ENCODE measurements around the gene C9orf72.

The C9orf72 gene

DNA sequence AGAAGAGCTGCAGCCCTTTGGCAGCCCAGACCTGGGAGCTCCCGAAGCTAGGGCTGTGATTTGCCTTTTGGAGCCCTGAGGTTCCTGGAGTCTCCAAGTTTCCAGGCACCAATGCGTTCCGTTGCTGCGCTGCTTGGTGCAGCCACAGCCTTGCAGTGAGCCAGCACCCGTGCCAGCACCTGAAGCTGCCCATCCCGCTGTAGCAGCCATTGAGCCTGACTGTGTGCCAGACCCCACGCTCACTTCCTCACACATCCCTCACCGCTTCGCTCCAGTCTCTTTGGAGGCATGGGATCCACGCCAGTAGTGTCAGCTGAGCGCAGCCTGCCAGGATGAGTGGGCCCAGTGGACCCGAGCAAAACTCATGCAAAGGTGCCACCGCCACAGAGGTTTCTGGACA, 22.5 kb upstream of the C9orf72 start:
- H3K36me3 ChIP-seq (ENCODE audit: insufficient read depth, low read length) = no peaks in the 10 kb centered on the region
- H3K4me1 ChIP-seq (ENCODE audit: insufficient read depth, low read length) = 0 out of 2 replicates have a peak, but pooled peaks cover 8% of the 10 kb centered on the region
- no peaks in the 10 kb centered on the region for H3K9me3 ChIP-seq (ENCODE audit: control insufficient read depth, insufficient read depth, low read length)
- H3K9ac ChIP-seq (ENCODE audit: low read depth, low read length) = no peak overlapping the region

DNA sequence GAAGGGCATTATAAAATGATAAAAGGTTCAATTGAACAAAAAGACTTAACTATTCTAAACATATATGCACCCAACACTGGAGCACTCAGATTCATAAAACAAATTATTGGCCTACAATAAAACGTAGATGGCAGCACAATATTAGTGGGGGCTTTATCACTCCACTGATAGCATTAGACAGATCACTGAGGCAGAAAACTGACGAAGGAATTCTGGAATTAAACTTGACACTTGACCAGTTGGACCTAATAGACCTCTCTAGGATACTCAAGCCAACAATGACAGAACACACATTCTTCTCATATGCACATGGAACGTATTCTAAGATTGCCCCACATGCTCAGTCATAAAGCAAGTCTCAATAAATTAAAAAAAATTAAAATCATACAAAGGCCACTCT, 18.4 kb upstream of the C9orf72 start:
- H3K4me1 ChIP-seq (ENCODE audit: insufficient read depth, low read length) = no peaks in the 10 kb centered on the region
- H3K9ac ChIP-seq (ENCODE audit: low read depth, low read length) = no peak overlapping the region
- H3K9me3 ChIP-seq (ENCODE audit: control insufficient read depth, insufficient read depth, low read length) = no peaks in the 10 kb centered on the region
- H3K36me3 ChIP-seq (ENCODE audit: insufficient read depth, low read length) = no peaks in the 10 kb centered on the region

- Histone ChIP-seq H3K4me1 (ENCODE audit: insufficient read depth, low read length) (no peaks in the 10 kb centered on the region), H3K9ac (ENCODE audit: low read depth, low read length) (no peak overlapping the region), H3K9me3 (ENCODE audit: control insufficient read depth, insufficient read depth, low read length) (no peaks in the 10 kb centered on the region), H3K36me3 (ENCODE audit: insufficient read depth, low read length) (no peaks in the 10 kb centered on the region)
These were observed 17.8 kb upstream of the C9orf72 start for GRCh38 chr9:27591093-27591492.

DNA sequence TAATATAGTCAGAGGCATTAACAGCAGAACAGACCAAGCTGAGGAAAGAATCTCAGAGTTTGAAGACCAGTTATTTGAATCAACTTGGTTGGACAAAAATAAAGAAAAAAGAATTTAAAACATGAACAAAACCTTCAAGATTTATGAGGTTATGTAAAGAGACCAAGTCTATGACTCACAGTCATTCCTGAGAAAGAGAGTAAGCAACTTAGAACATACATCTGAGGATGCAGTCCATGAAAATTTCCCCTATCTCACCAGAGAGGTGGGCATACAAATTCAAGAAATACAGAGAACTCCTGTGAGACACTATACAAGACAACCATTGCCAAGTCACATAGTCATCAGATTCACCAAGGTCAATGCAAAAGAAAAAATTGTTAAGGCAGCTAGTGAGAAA, 17.4 kb upstream of the C9orf72 start:
- Histone ChIP-seq H3K36me3 (ENCODE audit: insufficient read depth, low read length) (no peaks in the 10 kb centered on the region), H3K4me1 (ENCODE audit: insufficient read depth, low read length) (no peaks in the 10 kb centered on the region), H3K9me3 (ENCODE audit: control insufficient read depth, insufficient read depth, low read length) (no peaks in the 10 kb centered on the region), H3K9ac (ENCODE audit: low read depth, low read length) (no peak overlapping the region)

- Histone ChIP-seq H3K9me3 (ENCODE audit: control insufficient read depth, insufficient read depth, low read length) (no peaks in the 10 kb centered on the region), H3K4me1 (ENCODE audit: insufficient read depth, low read length) (no peaks in the 10 kb centered on the region), H3K9ac (ENCODE audit: low read depth, low read length) (no peak overlapping the region)
These were observed 16.2 kb upstream of the C9orf72 start for GRCh38 chr9:27589462-27589861.

GRCh38 chr9:27586304-27586703, 13.0 kb upstream of the C9orf72 start:
- no peaks in the 10 kb centered on the region for H3K9me3 ChIP-seq (ENCODE audit: control insufficient read depth, insufficient read depth, low read length)
- no peaks in the 10 kb centered on the region for H3K36me3 ChIP-seq (ENCODE audit: insufficient read depth, low read length)
- no peaks in the 10 kb centered on the region for H3K4me1 ChIP-seq (ENCODE audit: insufficient read depth, low read length)
- H3K9ac ChIP-seq (ENCODE audit: low read depth, low read length) = no peak overlapping the region

More at GRCh38 chr9:27589462-27589861, 16.2 kb upstream of the C9orf72 start:
- no peaks in the 10 kb centered on the region for H3K36me3 ChIP-seq (ENCODE audit: insufficient read depth, low read length)

GRCh38 chr9:27584931-27585330, 11.7 kb upstream of the C9orf72 start:
- H3K9me3 ChIP-seq (ENCODE audit: control insufficient read depth, insufficient read depth, low read length) = no peaks in the 10 kb centered on the region
- no peak overlapping the region for H3K9ac ChIP-seq (ENCODE audit: low read depth, low read length)
- no peaks in the 10 kb centered on the region for H3K36me3 ChIP-seq (ENCODE audit: insufficient read depth, low read length)
- no peaks in the 10 kb centered on the region for H3K4me1 ChIP-seq (ENCODE audit: insufficient read depth, low read length)

DNA sequence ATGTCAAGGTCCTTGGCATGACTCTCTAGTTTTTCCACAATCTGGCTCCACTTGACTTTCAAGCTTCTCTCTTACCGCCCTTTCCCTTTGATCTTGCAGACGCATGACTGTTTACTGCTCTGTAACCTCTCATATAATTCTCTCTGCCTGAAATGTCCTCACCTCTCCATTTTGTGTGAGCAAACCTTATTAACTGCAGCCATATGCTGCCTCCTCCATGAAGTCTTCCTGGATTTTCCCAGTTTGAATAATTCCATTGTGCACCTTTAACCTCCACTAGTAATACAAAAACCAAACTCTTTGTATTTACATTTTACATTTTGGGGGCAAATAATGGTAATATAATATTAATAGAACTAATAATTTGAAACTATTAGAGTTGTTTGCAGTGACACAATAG, 9.5 kb upstream of the C9orf72 start:
- Histone ChIP-seq H3K4me1 (ENCODE audit: insufficient read depth, low read length) (no peaks in the 10 kb centered on the region), H3K9me3 (ENCODE audit: control insufficient read depth, insufficient read depth, low read length) (peaks cover 3% of the 10 kb centered on the region; the same call in 1 of the 2 replicates), H3K36me3 (ENCODE audit: insufficient read depth, low read length) (no peaks in the 10 kb centered on the region), H3K9ac (ENCODE audit: low read depth, low read length) (no peak overlapping the region)

DNA sequence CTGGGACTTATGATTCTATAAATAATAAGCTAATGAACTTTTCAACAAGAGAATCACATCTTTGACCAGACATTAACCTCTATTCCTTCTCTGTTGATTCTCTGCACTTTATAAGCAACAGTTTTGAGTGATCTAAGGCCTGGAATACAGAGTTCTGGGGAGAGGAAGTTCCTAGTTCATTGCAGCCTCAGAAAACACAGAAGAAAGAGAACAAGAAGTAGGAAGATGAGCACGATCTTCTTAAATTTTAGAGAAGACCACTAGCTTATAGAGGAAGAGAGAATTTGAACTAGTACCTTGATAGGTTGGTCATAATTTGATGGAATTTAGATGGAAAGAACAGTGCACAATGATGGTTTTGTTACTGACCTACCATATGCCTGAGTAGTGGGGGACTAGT, 8.5 kb upstream of the C9orf72 start:
- no peaks in the 10 kb centered on the region for H3K4me1 ChIP-seq (ENCODE audit: insufficient read depth, low read length)
- no peaks in the 10 kb centered on the region for H3K36me3 ChIP-seq (ENCODE audit: insufficient read depth, low read length)
- H3K9ac ChIP-seq (ENCODE audit: low read depth, low read length) = no peak overlapping the region
- peaks cover 3% of the 10 kb centered on the region; the same call in 1 of the 2 replicates for H3K9me3 ChIP-seq (ENCODE audit: control insufficient read depth, insufficient read depth, low read length)

- Histone ChIP-seq H3K9ac (ENCODE audit: low read depth, low read length) (peak overlapping the region; percentile 90), H3K9me3 (ENCODE audit: control insufficient read depth, insufficient read depth, low read length) (peaks cover 3% of the 10 kb centered on the region; the same call in 1 of the 2 replicates), H3K4me1 (ENCODE audit: insufficient read depth, low read length) (peaks cover 6% of the 10 kb centered on the region), H3K36me3 (ENCODE audit: insufficient read depth, low read length) (no peaks in the 10 kb centered on the region)
These were observed 631 bp upstream of the C9orf72 start for GRCh38 chr9:27573634-27574590.

- Histone ChIP-seq H3K9me3 (ENCODE audit: control insufficient read depth, insufficient read depth, low read length) (no peaks in the 10 kb centered on the region), H3K4me1 (ENCODE audit: insufficient read depth, low read length) (peaks cover 6% of the 10 kb centered on the region), H3K9ac (ENCODE audit: low read depth, low read length) (peak overlapping the region; percentile 90), H3K36me3 (ENCODE audit: insufficient read depth, low read length) (no peaks in the 10 kb centered on the region)
These were observed 739 bp downstream of the C9orf72 start for GRCh38 chr9:27572566-27572917.

DNA sequence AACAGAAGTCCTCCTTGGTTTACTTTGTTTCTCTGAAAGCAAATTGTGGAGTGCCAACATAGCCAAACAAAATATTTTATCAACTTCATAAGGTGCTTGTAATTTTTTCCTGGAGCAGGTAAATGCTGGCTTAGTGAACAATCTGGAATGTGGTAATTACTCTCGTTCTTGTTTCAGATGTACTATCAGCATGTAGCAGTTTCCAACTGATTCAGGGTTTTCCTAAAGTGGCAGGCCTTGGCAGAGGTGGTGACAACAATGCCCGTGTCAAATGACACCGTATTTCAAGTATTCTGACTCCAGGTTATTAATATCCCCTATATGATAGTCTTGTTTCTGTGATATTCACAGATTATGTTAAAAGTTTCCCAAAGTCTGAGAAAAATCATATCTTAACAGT, 1.2 kb downstream of the C9orf72 start:
- Histone ChIP-seq H3K9me3 (ENCODE audit: control insufficient read depth, insufficient read depth, low read length) (no peaks in the 10 kb centered on the region), H3K36me3 (ENCODE audit: insufficient read depth, low read length) (no peaks in the 10 kb centered on the region), H3K9ac (ENCODE audit: low read depth, low read length) (peak overlapping the region; percentile 90; the same call in 1 of the 2 replicates), H3K4me1 (ENCODE audit: insufficient read depth, low read length) (peaks cover 6% of the 10 kb centered on the region)

- Histone ChIP-seq H3K9ac (ENCODE audit: low read depth, low read length) (no peak overlapping the region), H3K9me3 (ENCODE audit: control insufficient read depth, insufficient read depth, low read length) (no peaks in the 10 kb centered on the region), H3K36me3 (ENCODE audit: insufficient read depth, low read length) (no peaks in the 10 kb centered on the region), H3K4me1 (ENCODE audit: insufficient read depth, low read length) (peaks cover 6% of the 10 kb centered on the region)
These were observed 2.3 kb downstream of the C9orf72 start for GRCh38 chr9:27571011-27571410.

GRCh38 chr9:27569406-27569805, 3.9 kb downstream of the C9orf72 start:
- Histone ChIP-seq H3K36me3 (ENCODE audit: insufficient read depth, low read length) (no peaks in the 10 kb centered on the region), H3K9ac (ENCODE audit: low read depth, low read length) (no peak overlapping the region), H3K9me3 (ENCODE audit: control insufficient read depth, insufficient read depth, low read length) (no peaks in the 10 kb centered on the region), H3K4me1 (ENCODE audit: insufficient read depth, low read length) (peaks cover 6% of the 10 kb centered on the region)

DNA sequence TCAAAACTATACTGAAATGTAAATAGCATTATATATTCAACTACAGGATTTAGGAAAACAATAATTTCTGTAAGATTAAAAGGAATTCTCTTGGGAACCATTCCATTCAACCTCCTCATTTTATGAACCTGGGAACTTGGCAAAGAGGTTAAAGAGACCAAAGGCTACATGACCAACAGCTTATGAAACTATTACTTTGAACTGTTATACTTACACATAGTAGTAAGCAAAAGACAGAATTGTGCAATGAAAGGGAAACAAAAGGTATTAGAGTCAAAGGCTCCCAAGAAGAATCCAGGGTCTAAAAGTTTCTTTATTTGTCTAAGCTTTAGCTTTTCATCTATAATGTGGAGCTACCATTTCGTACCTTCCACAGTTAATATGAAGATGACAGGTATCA, 7.2 kb downstream of the C9orf72 start:
- Histone ChIP-seq H3K9me3 (ENCODE audit: control insufficient read depth, insufficient read depth, low read length) (no peaks in the 10 kb centered on the region), H3K36me3 (ENCODE audit: insufficient read depth, low read length) (no peaks in the 10 kb centered on the region), H3K4me1 (ENCODE audit: insufficient read depth, low read length) (no peaks in the 10 kb centered on the region), H3K9ac (ENCODE audit: low read depth, low read length) (no peak overlapping the region)

All from ES-I3 (cell line).